Raji (cell line): ENCODE results near the gene SLC22A15.

ENCODE experiments used
- POLR2A ChIP-seq: IDR thresholded peaks from 2 replicates; pipeline ENCODE4 v1.6.1; 2011; ENCODE audit warnings: low read depth, low read length, control low read depth; ENCODE audit not compliant: insufficient read depth

SLC22A15 gene

GRCh38 chr1:116006486-116006964 is 30.2 kb downstream of the SLC22A15 start:
- TF ChIP-seq POLR2A = no peak

- TF ChIP-seq POLR2A = no peak
Measured at GRCh38 chr1:116008656-116009390, 32.5 kb downstream of the SLC22A15 start.

- no peak for TF ChIP-seq POLR2A
Measured at GRCh38 chr1:116012716-116013115, 36.4 kb downstream of the SLC22A15 start.

GRCh38 chr1:116015679-116016078 is 39.4 kb downstream of the SLC22A15 start:
- TF ChIP-seq POLR2A = no peak

GRCh38 chr1:116018007-116018406 is 41.7 kb downstream of the SLC22A15 start:
- TF ChIP-seq POLR2A = no peak

GRCh38 chr1:116019653-116020253 is 43.4 kb downstream of the SLC22A15 start:
- TF ChIP-seq POLR2A = no peak

- no peak for TF ChIP-seq POLR2A
Measured at GRCh38 chr1:116020668-116021272, 44.5 kb downstream of the SLC22A15 start.

GRCh38 chr1:116024626-116025025 is 48.3 kb downstream of the SLC22A15 start:
- no peak for TF ChIP-seq POLR2A

GRCh38 chr1:116026631-116027030 is 50.3 kb downstream of the SLC22A15 start:
- no peak for TF ChIP-seq POLR2A

GRCh38 chr1:116031302-116031835 is 55.1 kb downstream of the SLC22A15 start:
- TF ChIP-seq POLR2A = no peak

GRCh38 chr1:116033322-116033721 is 57.0 kb downstream of the SLC22A15 start:
- TF ChIP-seq POLR2A = no peak

- TF ChIP-seq POLR2A = no peak
Measured at GRCh38 chr1:116036255-116036654, 59.9 kb downstream of the SLC22A15 start.

- no peak for TF ChIP-seq POLR2A
Measured at GRCh38 chr1:116038679-116039078, 62.4 kb downstream of the SLC22A15 start.

- TF ChIP-seq POLR2A = no peak
Measured at GRCh38 chr1:116044071-116044470, 67.8 kb downstream of the SLC22A15 start.

GRCh38 chr1:116062201-116062600 is 85.9 kb downstream of the SLC22A15 start:
- no peak for TF ChIP-seq POLR2A

GRCh38 chr1:116064616-116065015 is 88.3 kb downstream of the SLC22A15 start:
- TF ChIP-seq POLR2A = no peak
